ENCODE data around the gene SDCCAG8. TPM values are rescaled to one million over a fixed set of nuclear protein-coding genes. Genes with fewer than 3 reads are reported as not detected.

The SDCCAG8 gene
- total RNA-seq, 4 donors from 2014 or later, result 17.5 to 37.6 (median 21.7) TPM

GRCh38 chr1:243346016-243346415 lies 90.2 kb downstream of the SDCCAG8 start:
- no peak for TF ChIP-seq POLR2A (IDR thresholded peaks at IDR 0.05)
- no peak for TF ChIP-seq CTCF (IDR thresholded peaks at IDR 0.05)
- no peak for DNase-seq
- 76 to 88% methylated on average over 3 of the region's 3 CpGs for WGBS, 2 donors
- Histone ChIP-seq H3K4me1 (no peaks in the 10 kb centered on the region), H3K27ac (no peak overlapping the region), H3K4me3 (no peak overlapping the region), H3K9me3 (no peaks in the 10 kb centered on the region), H3K36me3 (peaks cover 0 to 45% (median 0%) of the 10 kb centered on the region in 3 donors), H3K27me3 (no peaks in the 10 kb centered on the region)
- intact Hi-C loops (cut with DNase I), result loop anchor here (10.0 kb wide), 2 partner anchors 399 to 929 kb away; no protein-coding TSS in a partner anchor

GRCh38 chr1:243346468-243346867 lies 90.6 kb downstream of the SDCCAG8 start:
- Histone ChIP-seq H3K4me1 (no peaks in the 10 kb centered on the region), H3K27ac (no peak overlapping the region), H3K9me3 (no peaks in the 10 kb centered on the region), H3K36me3 (peaks cover 0 to 45% (median 0%) of the 10 kb centered on the region in 3 donors), H3K4me3 (no peak overlapping the region), H3K27me3 (no peaks in the 10 kb centered on the region)
- TF ChIP-seq POLR2A (IDR thresholded peaks at IDR 0.05), result no peak
- no peak for TF ChIP-seq CTCF (IDR thresholded peaks at IDR 0.05)
- WGBS, 2 donors, result 93 to 96% methylated on average over 3 of the region's 3 CpGs
- intact Hi-C loops (cut with DNase I), result loop anchor here (10.0 kb wide), 2 partner anchors 398 to 928 kb away; no protein-coding TSS in a partner anchor
- DNase-seq, result no peak

GRCh38 chr1:243348331-243348730 lies 92.5 kb downstream of the SDCCAG8 start:
- Histone ChIP-seq H3K9me3 (no peaks in the 10 kb centered on the region), H3K4me1 (no peaks in the 10 kb centered on the region), H3K36me3 (peaks cover 0 to 32% (median 0%) of the 10 kb centered on the region in 3 donors), H3K4me3 (no peak overlapping the region), H3K27ac (no peak overlapping the region), H3K27me3 (no peaks in the 10 kb centered on the region)
- TF ChIP-seq CTCF (IDR thresholded peaks at IDR 0.05), result no peak
- no peak for TF ChIP-seq POLR2A (IDR thresholded peaks at IDR 0.05)
- no peak for DNase-seq
- intact Hi-C loops (cut with DNase I), result loop anchor here (10.0 kb wide), 2 partner anchors 396 to 926 kb away; no protein-coding TSS in a partner anchor
- WGBS, 2 donors, result 95 to 100% methylated on average over 5 to 7 of the region's 11 CpGs

GRCh38 chr1:243349128-243349527 lies 93.3 kb downstream of the SDCCAG8 start:
- intact Hi-C loops (cut with DNase I), result loop anchor here (10.0 kb wide), 2 partner anchors 396 to 926 kb away; no protein-coding TSS in a partner anchor

More at GRCh38 chr1:243349128-243349527, 93.3 kb downstream of the SDCCAG8 start:
- Histone ChIP-seq H3K36me3 (peaks cover 0 to 31% (median 0%) of the 10 kb centered on the region in 3 donors), H3K9me3 (no peaks in the 10 kb centered on the region), H3K27me3 (no peaks in the 10 kb centered on the region), H3K4me1 (peaks cover 0 to 7% (median 1%) of the 10 kb centered on the region in 3 donors), H3K4me3 (no peak overlapping the region), H3K27ac (no peak overlapping the region)
- 92 to 100% methylated on average over 1 of the region's 1 CpG for WGBS, 2 donors
- TF ChIP-seq CTCF (IDR thresholded peaks at IDR 0.05) (no peak), POLR2A (IDR thresholded peaks at IDR 0.05) (no peak)
- no peak for DNase-seq

All from esophagus squamous epithelium (tissue), 5 donors.